ENCODE results near the gene SLC6A18. TPM values are rescaled to one million over a fixed set of nuclear protein-coding genes. Genes with fewer than 3 reads are reported as not detected.

SLC6A18 gene
- total and polyA plus RNA-seq, 9 of the 15 experiments (the other 6 are each of a cell fraction or from before 2014, with no cell fraction given) = not detected

DNA sequence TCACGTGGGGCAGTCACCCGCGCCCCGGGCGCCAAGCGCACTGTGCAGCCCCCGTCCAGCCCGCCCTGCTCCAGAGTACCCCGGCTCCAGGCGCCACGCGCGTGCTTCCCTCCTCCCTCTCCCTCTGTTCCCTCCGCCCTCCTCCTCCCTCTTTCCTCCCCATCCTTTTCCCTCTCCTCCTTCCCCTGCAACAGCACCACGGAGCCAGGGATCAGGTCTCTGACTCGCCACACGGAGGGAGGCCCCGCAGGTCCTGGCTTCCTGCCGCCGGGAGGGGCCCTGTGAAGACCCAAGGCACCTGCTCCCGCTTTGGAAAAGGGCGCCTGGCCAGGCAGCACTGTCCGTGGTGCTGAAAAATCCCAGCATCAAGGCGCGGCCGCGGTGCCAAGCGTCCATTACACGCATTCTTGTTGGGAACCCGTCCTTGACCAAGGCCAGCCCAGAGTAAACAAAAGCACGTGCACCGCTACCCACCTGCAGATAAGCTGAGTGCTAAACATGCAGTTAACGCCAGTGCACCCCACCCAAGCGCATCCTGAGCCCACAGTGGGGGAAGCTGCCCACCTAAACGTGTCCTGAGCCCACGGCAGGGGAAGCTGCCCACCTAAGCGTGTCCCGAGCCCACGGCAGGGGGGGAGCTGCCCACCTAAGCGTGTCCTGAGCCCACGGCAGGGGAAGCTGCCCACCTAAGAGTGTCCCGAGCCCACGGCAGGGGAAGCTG is 21.7 kb downstream of the SLC6A18 start (continued):
- peak in 1 of 2 experiments; percentile 67; a peak in 2 of 4 replicates for TF ChIP-seq MAZ (CRISPR knock-in tag; conservative IDR thresholded peaks at IDR 0.05 in 1 of 2, IDR thresholded peaks at IDR 0.05 in 1 of 2)
- peak; percentile 59; the same call in 1 of the 2 replicates for TF ChIP-seq ZNF263 (CRISPR knock-in tag; IDR thresholded peaks at IDR 0.05; ENCODE audit: borderline replicate concordance)
- TF ChIP-seq, protein P1, sequence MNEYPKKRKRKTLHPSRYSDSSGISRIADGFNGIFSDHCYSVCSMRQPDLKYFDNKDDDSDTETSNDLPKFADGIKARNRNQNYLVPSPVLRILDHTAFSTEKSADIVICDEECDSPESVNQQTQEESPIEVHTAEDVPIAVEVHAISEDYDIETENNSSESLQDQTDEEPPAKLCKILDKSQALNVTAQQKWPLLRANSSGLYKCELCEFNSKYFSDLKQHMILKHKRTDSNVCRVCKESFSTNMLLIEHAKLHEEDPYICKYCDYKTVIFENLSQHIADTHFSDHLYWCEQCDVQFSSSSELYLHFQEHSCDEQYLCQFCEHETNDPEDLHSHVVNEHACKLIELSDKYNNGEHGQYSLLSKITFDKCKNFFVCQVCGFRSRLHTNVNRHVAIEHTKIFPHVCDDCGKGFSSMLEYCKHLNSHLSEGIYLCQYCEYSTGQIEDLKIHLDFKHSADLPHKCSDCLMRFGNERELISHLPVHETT (CRISPR knock-in tag; conservative IDR thresholded peaks at IDR 0.05 in 1 of 2, IDR thresholded peaks at IDR 0.05 in 1 of 2) = 0 out of 4 replicates have a peak, but pooled peaks of 1 of the 2 experiments have one; percentile 63
- TF ChIP-seq KAT7 (CRISPR knock-in tag; IDR thresholded peaks at IDR 0.05; ENCODE audit: borderline replicate concordance) = no peak
- no peak for TF ChIP-seq ZNF408 (CRISPR knock-in tag; IDR thresholded peaks at IDR 0.05; ENCODE audit: low read depth)
- TF ChIP-seq, protein P2, sequence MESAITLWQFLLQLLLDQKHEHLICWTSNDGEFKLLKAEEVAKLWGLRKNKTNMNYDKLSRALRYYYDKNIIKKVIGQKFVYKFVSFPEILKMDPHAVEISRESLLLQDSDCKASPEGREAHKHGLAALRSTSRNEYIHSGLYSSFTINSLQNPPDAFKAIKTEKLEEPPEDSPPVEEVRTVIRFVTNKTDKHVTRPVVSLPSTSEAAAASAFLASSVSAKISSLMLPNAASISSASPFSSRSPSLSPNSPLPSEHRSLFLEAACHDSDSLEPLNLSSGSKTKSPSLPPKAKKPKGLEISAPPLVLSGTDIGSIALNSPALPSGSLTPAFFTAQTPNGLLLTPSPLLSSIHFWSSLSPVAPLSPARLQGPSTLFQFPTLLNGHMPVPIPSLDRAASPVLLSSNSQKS (CRISPR knock-in tag; IDR thresholded peaks at IDR 0.05) = no peak
- TF ChIP-seq, protein P3, sequence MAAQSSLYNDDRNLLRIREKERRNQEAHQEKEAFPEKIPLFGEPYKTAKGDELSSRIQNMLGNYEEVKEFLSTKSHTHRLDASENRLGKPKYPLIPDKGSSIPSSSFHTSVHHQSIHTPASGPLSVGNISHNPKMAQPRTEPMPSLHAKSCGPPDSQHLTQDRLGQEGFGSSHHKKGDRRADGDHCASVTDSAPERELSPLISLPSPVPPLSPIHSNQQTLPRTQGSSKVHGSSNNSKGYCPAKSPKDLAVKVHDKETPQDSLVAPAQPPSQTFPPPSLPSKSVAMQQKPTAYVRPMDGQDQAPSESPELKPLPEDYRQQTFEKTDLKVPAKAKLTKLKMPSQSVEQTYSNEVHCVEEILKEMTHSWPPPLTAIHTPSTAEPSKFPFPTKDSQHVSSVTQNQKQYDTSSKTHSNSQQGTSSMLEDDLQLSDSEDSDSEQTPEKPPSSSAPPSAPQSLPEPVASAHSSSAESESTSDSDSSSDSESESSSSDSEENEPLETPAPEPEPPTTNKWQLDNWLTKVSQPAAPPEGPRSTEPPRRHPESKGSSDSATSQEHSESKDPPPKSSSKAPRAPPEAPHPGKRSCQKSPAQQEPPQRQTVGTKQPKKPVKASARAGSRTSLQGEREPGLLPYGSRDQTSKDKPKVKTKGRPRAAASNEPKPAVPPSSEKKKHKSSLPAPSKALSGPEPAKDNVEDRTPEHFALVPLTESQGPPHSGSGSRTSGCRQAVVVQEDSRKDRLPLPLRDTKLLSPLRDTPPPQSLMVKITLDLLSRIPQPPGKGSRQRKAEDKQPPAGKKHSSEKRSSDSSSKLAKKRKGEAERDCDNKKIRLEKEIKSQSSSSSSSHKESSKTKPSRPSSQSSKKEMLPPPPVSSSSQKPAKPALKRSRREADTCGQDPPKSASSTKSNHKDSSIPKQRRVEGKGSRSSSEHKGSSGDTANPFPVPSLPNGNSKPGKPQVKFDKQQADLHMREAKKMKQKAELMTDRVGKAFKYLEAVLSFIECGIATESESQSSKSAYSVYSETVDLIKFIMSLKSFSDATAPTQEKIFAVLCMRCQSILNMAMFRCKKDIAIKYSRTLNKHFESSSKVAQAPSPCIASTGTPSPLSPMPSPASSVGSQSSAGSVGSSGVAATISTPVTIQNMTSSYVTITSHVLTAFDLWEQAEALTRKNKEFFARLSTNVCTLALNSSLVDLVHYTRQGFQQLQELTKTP (IDR thresholded peaks at IDR 0.05; ENCODE audit: low read depth in 1 of 2, partially characterized antibody in 2 of 2) = peak in 1 of 2 experiments; percentile 84
- TF ChIP-seq, protein P4, sequence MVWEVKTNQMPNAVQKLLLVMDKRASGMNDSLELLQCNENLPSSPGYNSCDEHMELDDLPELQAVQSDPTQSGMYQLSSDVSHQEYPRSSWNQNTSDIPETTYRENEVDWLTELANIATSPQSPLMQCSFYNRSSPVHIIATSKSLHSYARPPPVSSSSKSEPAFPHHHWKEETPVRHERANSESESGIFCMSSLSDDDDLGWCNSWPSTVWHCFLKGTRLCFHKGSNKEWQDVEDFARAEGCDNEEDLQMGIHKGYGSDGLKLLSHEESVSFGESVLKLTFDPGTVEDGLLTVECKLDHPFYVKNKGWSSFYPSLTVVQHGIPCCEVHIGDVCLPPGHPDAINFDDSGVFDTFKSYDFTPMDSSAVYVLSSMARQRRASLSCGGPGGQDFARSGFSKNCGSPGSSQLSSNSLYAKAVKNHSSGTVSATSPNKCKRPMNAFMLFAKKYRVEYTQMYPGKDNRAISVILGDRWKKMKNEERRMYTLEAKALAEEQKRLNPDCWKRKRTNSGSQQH (CRISPR knock-in tag; IDR thresholded peaks at IDR 0.05) = no peak

Data from K562 (cell line).